ENCODE results near the gene HCFC1. TPM values are rescaled to one million over a fixed set of nuclear protein-coding genes. Genes with fewer than 3 reads are reported as not detected.
A peak's percentile ranks its signal among the peaks of the same experiment; 100 is the strongest.

The HCFC1 gene
- total RNA-seq (2014; rRNA removed; shearing (Covaris generic)) = 64.9 and 70.0 TPM in 2 replicates

- peak within 1 kb of the TSS; percentile 96 for H3K4me3 ChIP-seq (ENCODE audit: insufficient read depth, low read depth, low read length)
- peak; percentile 96 for DNase-seq
- no peaks in the 10 kb centered on the region; the same call in 1 of the 2 replicates for H3K36me3 ChIP-seq (replicated peaks; ENCODE audit: control insufficient read depth, insufficient read depth, low read length)
- H3K27me3 ChIP-seq (ENCODE audit: control insufficient read depth, insufficient read depth, low read length) = no peaks in the 10 kb centered on the region
Observed at GRCh38 chrX:153971450-153972367, at the start of gene HCFC1. Gene HCFC1, minus strand, starts transcription at chrX:153971818. Its CDS starts 978 bp downstream, at chrX:153970840.

DNA sequence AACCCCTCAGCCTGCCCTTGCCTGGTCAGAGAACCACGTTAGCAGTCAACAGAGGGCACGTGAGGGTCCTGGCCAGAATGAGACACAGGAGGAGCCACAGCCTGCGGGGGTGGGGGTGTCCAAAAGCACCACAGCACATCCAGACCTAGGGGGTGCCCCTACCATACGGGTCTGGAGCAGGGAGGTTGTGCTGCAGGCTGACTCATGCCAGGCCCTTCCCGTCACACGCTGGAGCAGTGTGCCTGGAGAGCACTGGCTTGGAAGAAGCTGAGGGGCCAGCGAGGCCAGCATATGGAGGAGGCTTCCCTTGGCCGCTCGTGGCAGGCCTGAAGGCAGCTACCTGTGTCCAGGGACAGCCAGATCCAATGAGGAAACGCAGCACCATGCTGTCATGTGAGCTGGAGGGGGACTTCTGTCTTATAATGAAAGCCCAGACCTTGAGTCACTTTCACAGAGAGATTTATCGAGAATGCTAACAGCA lies 49.6 kb upstream of the HCFC1 start:
- no peak overlapping the region for H3K4me3 ChIP-seq (ENCODE audit: insufficient read depth, low read depth, low read length)
- no peaks in the 10 kb centered on the region for H3K36me3 ChIP-seq (replicated peaks; ENCODE audit: control insufficient read depth, insufficient read depth, low read length)
- no peaks in the 10 kb centered on the region for H3K27me3 ChIP-seq (ENCODE audit: control insufficient read depth, insufficient read depth, low read length)
- DNase-seq = peak; percentile 43

GRCh38 chrX:154020536-154021115 lies 49.0 kb upstream of the HCFC1 start:
- H3K27me3 ChIP-seq (ENCODE audit: control insufficient read depth, insufficient read depth, low read length) = no peaks in the 10 kb centered on the region
- no peaks in the 10 kb centered on the region for H3K36me3 ChIP-seq (replicated peaks; ENCODE audit: control insufficient read depth, insufficient read depth, low read length)
- DNase-seq = no peak
- H3K4me3 ChIP-seq (ENCODE audit: insufficient read depth, low read depth, low read length) = peak overlapping the region; percentile 41; the same call in 1 of the 2 replicates

- Histone ChIP-seq H3K36me3 (replicated peaks; ENCODE audit: control insufficient read depth, insufficient read depth, low read length) (no peaks in the 10 kb centered on the region), H3K27me3 (ENCODE audit: control insufficient read depth, insufficient read depth, low read length) (no peaks in the 10 kb centered on the region), H3K4me3 (ENCODE audit: insufficient read depth, low read depth, low read length) (peak within 1 kb of the TSS; percentile 41)
- peak; percentile 89 for DNase-seq
Observed at GRCh38 chrX:154019633-154020528, 48.3 kb upstream of the HCFC1 start, which contains the start of gene IRAK1. Gene IRAK1, minus strand, starts transcription at chrX:154019902. Its CDS starts 90 bp downstream, at chrX:154019812.

- DNase-seq = no peak
- Histone ChIP-seq H3K36me3 (replicated peaks; ENCODE audit: control insufficient read depth, insufficient read depth, low read length) (no peaks in the 10 kb centered on the region), H3K4me3 (ENCODE audit: insufficient read depth, low read depth, low read length) (peak overlapping the region; percentile 36), H3K27me3 (ENCODE audit: control insufficient read depth, insufficient read depth, low read length) (no peaks in the 10 kb centered on the region)
Observed at GRCh38 chrX:154019061-154019621, 47.5 kb upstream of the HCFC1 start.

DNA sequence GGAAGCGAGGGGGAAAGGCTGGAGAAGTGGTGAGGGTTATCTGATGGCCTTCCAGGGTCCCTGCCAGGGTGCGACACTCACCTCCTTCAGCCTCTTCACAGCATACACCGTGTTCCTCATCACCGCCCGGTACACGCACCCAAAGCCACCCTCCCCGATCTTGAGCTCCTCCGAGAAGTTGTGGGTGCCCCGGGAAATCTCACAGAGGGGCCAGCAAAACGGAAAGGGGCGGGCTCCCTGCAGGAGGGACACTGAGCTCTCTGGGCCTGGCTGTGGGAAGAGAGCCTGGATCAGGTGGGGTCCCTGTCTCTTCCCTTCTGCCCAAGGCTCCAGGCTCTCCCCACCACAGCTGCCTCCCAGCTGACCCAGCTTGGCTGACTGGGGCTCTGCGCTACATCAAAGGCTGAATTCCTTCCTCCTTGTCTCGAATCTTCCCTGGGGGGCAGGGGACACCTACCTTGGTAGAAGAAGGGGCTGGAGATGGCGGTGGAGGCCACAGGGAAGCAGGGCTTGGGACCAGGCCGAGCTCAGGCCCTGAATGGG lies 47.0 kb upstream of the HCFC1 start:
- DNase-seq = peak; percentile 46
- H3K36me3 ChIP-seq (replicated peaks; ENCODE audit: control insufficient read depth, insufficient read depth, low read length) = no peaks in the 10 kb centered on the region
- no peaks in the 10 kb centered on the region for H3K27me3 ChIP-seq (ENCODE audit: control insufficient read depth, insufficient read depth, low read length)
- H3K4me3 ChIP-seq (ENCODE audit: insufficient read depth, low read depth, low read length) = no peak overlapping the region; the same call in 1 of the 2 replicates

- Histone ChIP-seq H3K27me3 (ENCODE audit: control insufficient read depth, insufficient read depth, low read length) (no peaks in the 10 kb centered on the region), H3K4me3 (ENCODE audit: insufficient read depth, low read depth, low read length) (no peak overlapping the region)
- DNase-seq = peak; percentile 43
Observed at GRCh38 chrX:154017766-154018517, 46.3 kb upstream of the HCFC1 start.

DNA sequence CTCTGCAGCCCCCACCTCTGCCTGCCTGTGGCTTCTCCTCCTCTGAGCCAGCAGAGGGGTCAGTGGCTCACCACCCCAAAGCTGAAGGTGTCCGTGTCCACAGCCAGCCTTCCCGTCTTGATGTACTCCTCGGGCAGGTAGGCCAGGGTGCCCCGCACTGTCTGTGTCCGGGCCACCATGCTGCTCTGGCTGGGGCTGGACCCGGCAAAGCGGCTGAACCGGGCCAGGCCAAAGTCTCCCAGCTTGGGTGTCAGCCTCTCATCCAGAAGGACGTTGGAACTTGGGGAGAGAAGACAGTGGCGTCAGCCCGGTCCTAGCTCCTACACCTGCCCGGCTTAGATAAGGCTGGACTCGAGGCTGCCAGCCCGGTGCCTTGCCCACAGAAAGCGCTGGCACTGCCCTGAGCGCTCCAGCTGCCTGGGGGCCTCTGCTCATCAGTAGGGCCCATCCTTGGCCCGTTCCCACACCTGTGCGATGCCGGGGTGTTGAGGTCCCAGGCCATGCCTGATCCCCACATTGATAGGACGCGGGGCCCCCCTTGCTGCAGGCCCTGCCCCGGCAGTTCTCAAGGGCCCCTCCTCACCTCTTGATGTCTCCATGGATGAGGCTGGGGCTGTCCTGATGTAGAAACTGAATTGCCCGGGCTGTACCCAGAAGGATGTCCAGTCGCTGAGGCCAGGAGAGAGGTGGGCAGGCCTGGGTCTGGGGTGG lies 44.9 kb upstream of the HCFC1 start:
- no peaks in the 10 kb centered on the region for H3K27me3 ChIP-seq (ENCODE audit: control insufficient read depth, insufficient read depth, low read length)
- H3K36me3 ChIP-seq (replicated peaks; ENCODE audit: control insufficient read depth, insufficient read depth, low read length) = no peaks in the 10 kb centered on the region; the same call in 1 of the 2 replicates
- DNase-seq = peak; percentile 36
- no peak overlapping the region for H3K4me3 ChIP-seq (ENCODE audit: insufficient read depth, low read depth, low read length)

More at GRCh38 chrX:154017766-154018517, 46.3 kb upstream of the HCFC1 start:
- H3K36me3 ChIP-seq (replicated peaks; ENCODE audit: control insufficient read depth, insufficient read depth, low read length) = no peaks in the 10 kb centered on the region

- DNase-seq = no peak
Observed at GRCh38 chrX:154015581-154016264, 44.1 kb upstream of the HCFC1 start.

DNA sequence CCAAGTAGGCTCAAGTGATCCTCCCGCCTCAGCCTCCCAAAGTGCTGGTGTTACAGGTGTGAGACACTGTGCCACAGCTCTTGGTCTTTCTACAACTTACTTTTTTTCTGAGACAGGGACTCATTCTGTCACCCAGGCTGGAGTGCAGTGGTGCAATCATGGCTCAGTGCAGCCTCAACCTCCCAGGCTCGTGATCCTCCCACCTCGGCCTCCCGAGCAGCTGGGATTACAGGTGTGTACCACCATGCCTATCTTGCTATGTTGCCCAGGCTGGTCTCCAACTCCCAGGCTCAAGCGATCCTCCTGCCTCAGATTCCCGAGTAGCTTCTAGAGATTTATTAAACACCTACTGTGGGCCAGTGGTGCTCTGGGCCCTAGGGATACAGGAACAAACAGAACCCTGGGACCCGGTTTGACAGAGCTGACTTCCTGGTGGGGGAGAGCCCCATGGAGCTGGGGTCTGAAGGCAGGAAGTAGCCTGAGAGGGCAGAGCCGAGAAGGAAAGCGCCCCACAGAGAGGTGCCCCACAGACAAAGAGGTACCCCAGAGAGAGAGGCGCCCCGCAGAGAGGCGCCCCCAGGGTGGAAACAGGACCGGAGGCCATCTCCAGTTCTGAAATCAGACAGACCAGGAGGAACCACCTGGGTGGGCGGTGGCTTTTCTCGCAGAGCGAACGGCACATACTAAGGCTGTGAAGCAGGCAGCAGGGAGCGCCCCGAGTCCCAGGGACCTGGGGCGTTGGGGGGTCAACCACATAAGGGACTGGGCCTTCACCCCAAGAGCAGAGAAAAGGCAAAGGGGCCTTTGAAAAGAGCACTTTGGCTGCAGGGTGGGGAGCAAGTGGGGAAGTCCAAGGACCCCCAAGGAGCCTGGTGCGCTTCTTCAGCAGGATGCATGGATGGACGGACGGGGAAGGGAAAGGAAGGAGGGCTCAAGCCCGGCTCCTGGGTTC lies 43.1 kb upstream of the HCFC1 start:
- no peaks in the 10 kb centered on the region; the same call in none of the 2 replicates for H3K36me3 ChIP-seq (replicated peaks; ENCODE audit: control insufficient read depth, insufficient read depth, low read length)
- no peaks in the 10 kb centered on the region for H3K27me3 ChIP-seq (ENCODE audit: control insufficient read depth, insufficient read depth, low read length)
- no peak overlapping the region for H3K4me3 ChIP-seq (ENCODE audit: insufficient read depth, low read depth, low read length)
- DNase-seq = peak; percentile 32

More at GRCh38 chrX:154015581-154016264, 44.1 kb upstream of the HCFC1 start:
- Histone ChIP-seq H3K27me3 (ENCODE audit: control insufficient read depth, insufficient read depth, low read length) (no peaks in the 10 kb centered on the region), H3K36me3 (replicated peaks; ENCODE audit: control insufficient read depth, insufficient read depth, low read length) (no peaks in the 10 kb centered on the region; the same call in 1 of the 2 replicates), H3K4me3 (ENCODE audit: insufficient read depth, low read depth, low read length) (no peak overlapping the region)

- Histone ChIP-seq H3K36me3 (replicated peaks; ENCODE audit: control insufficient read depth, insufficient read depth, low read length) (no peaks in the 10 kb centered on the region; the same call in none of the 2 replicates), H3K4me3 (ENCODE audit: insufficient read depth, low read depth, low read length) (no peak overlapping the region), H3K27me3 (ENCODE audit: control insufficient read depth, insufficient read depth, low read length) (no peaks in the 10 kb centered on the region)
- DNase-seq = peak; percentile 92
Observed at GRCh38 chrX:154013614-154014360, 42.2 kb upstream of the HCFC1 start.

Data from H7 (cell line).